ENCODE results near the gene TOMM70. TPM values are rescaled to one million over a fixed set of nuclear protein-coding genes. Genes with fewer than 3 reads are reported as not detected.

The TOMM70 gene
- total and polyA plus RNA-seq, 2 of the 4 experiments (the other 2 are of a cell fraction) = 24.6 to 35.1 TPM

DNA sequence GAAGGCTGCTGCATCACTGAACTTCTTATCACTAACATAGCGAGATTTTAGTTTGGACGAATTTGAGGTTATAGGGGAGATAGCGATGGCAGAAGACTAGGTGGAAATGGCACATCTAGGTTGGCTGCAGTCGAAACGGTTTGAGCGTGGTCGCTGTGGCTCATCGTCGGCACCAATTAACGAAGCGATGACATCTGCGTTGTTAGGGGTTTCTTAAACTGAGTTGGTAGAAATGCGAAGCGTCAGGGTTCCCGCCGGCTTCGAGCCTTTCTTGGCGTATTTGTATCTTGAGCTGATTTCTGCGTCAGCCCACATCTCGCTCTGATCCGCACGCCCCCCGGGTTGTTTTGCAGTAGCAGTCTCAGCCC is 769 bp upstream of the TOMM70 start:
- H3K9ac ChIP-seq (ENCODE audit: low read depth, low read length) = peak overlapping the region; percentile 99
- peak overlapping the region; percentile 95 for H2BK5ac ChIP-seq (ENCODE audit: low read depth, low read length, poor library complexity, severe bottlenecking)
- H3K9me1 ChIP-seq (ENCODE audit: insufficient read depth, low read length) = no peaks in the 10 kb centered on the region; the same call in 1 of the 2 replicates
- no peaks in the 10 kb centered on the region for H3K36me3 ChIP-seq (ENCODE audit: control insufficient read depth, insufficient read depth, low read length)
- H2BK15ac ChIP-seq (ENCODE audit: low read depth, low read length) = peak overlapping the region; percentile 84; the same call in 1 of the 3 replicates
- H3K18ac ChIP-seq (ENCODE audit: low read depth, low read length) = peak overlapping the region; percentile 96
- peaks cover 19% of the 10 kb centered on the region; the same call in 1 of the 2 replicates for H4K20me1 ChIP-seq (ENCODE audit: insufficient read depth, low read length)
- H3K27ac ChIP-seq (ENCODE audit: insufficient read depth, low read length) = peak overlapping the region; percentile 98
- CTCF ChIA-PET = interaction anchor here (1.0 kb wide), 1 partner anchor 18 kb away, joined by 3 read pairs; no protein-coding TSS in a partner anchor
- peak overlapping the region; percentile 99 for H2AK5ac ChIP-seq (ENCODE audit: low read depth, low read length)
- DNase-seq (peak; percentile 56), ATAC-seq (ENCODE audit: low read depth) (peak; percentile 15)
- peak overlapping the region; percentile 96 to 99 for H4K8ac ChIP-seq (ENCODE audit: low read depth in 2 of 2, low read length in 2 of 2)
- H3K14ac ChIP-seq (replicated peaks; ENCODE audit: low read depth, low read length) = peak overlapping the region; percentile 99
- intact Hi-C loops (cut with micrococcal nuclease) (loop anchor here (5.0 kb wide), 1 partner anchor 91 kb away; the partner anchor contains the start of gene TMEM45A), in situ Hi-C loops (cut with MboI; ENCODE audit: low sequenced_read_pairs) (no loop called here), dilution Hi-C loops (cut with HindIII; ENCODE audit: low sequenced_read_pairs, unreplicated experiment) (no loop called here)
- H3K23ac ChIP-seq (ENCODE audit: low read depth, low read length) = peak overlapping the region; percentile 100
- H3K4me1 ChIP-seq (ENCODE audit: control insufficient read depth, insufficient read depth, low read length) = no peaks in the 10 kb centered on the region
- H2AFZ ChIP-seq (replicated peaks; ENCODE audit: low read length, poor library complexity) = peak overlapping the region; percentile 89
- POLR2A ChIA-PET (ENCODE audit: unreplicated experiment) = interaction anchor here (0.5 to 1.6 kb wide), 5 partner anchors 15 to 105 kb away, joined by 3 to 6 read pairs (median 4); no protein-coding TSS in a partner anchor
- peak overlapping the region; percentile 98 for H3K4ac ChIP-seq (ENCODE audit: low read depth, low read length)
- H3K4me3 ChIP-seq (ENCODE audit: insufficient read depth, low read depth, low read length) = peak overlapping the region; percentile 60
- H3K79me1 ChIP-seq (ENCODE audit: low read depth in 1 of 2, low read length in 2 of 2) = peaks cover 0 to 32% of the 10 kb centered on the region in 2 experiments; a peak in 2 of 4 replicates
- WGBS, 2 experiments (ENCODE audit: extremely low coverage in 2 of 2, insufficient read length in 1 of 2) = 0% methylated on average over 17 of the region's 23 CpGs; no CpG with 5 or more reads in 1 of the 2 experiments
- peak overlapping the region; percentile 98 for H3K4me2 ChIP-seq (ENCODE audit: low read depth, low read length)
- no peak for TF ChIP-seq SMC3 (IDR thresholded peaks at IDR 0.05; ENCODE audit: low read depth, low read length)
- TF ChIP-seq RAD21 (IDR thresholded peaks at IDR 0.05; ENCODE audit: low read length) = no peak
- TF ChIP-seq USF2 (IDR thresholded peaks at IDR 0.05; ENCODE audit: low read depth, low read length) = no peak
- no peak for TF ChIP-seq NFE2L2 (IDR thresholded peaks at IDR 0.05; ENCODE audit: low read depth, low read length)
- TF ChIP-seq MAFK (IDR thresholded peaks at IDR 0.05; ENCODE audit: low read depth, low read length) = no peak
- TF ChIP-seq MXI1 (IDR thresholded peaks at IDR 0.05; ENCODE audit: borderline replicate concordance, low read depth, low read length) = no peak
- TF ChIP-seq RFX5 (IDR thresholded peaks at IDR 0.05; ENCODE audit: low read depth, low read length) = no peak
- no peak for TF ChIP-seq POLR2A (IDR thresholded peaks at IDR 0.05; ENCODE audit: low read depth, low read length)
- TF ChIP-seq CTCF (conservative IDR thresholded peaks at IDR 0.05; ENCODE audit: low read depth, low read length) = no peak
- TF ChIP-seq RCOR1 (IDR thresholded peaks at IDR 0.05; ENCODE audit: insufficient replicate concordance, low read length) = no peak
- TF ChIP-seq CHD1 (IDR thresholded peaks at IDR 0.05; ENCODE audit: low read depth, low read length) = no peak
- no peaks in the 10 kb centered on the region for H3K9me3 ChIP-seq (ENCODE audit: control insufficient read depth, insufficient read depth, low read length)
- peak overlapping the region; percentile 87 for H2BK120ac ChIP-seq (ENCODE audit: low read depth, low read length)
- H3K56ac ChIP-seq (ENCODE audit: extremely low read depth, insufficient read depth, low read length) = peak overlapping the region; percentile 100
- H3K27me3 ChIP-seq (ENCODE audit: control insufficient read depth, insufficient read depth, low read length) = no peaks in the 10 kb centered on the region
- H4K5ac ChIP-seq (ENCODE audit: low read depth, low read length) = peak overlapping the region; percentile 98
- TSS peak; percentile 80 for BruUV-seq (replicated peaks)
- peak overlapping the region; percentile 98 for H2AK9ac ChIP-seq (replicated peaks; ENCODE audit: low read depth, low read length, poor library complexity)
- H4K91ac ChIP-seq (ENCODE audit: insufficient read depth, low read depth, low read length) = peak overlapping the region; percentile 99
- H2BK20ac ChIP-seq (ENCODE audit: low read depth, low read length) = peak overlapping the region; percentile 66; the same call in 1 of the 2 replicates

Data from IMR-90 (cell line).